PC-3 (cell line): ENCODE measurements around the gene STT3A. TPM values are rescaled to one million over a fixed set of nuclear protein-coding genes. Genes with fewer than 3 reads are reported as not detected.

Experiments used
- ATAC-seq: fragments of 200-7000 bp; cut with Tn5 transposase; 2 replicates; pipeline ENCODE4 v1.9.1; 2020; ENCODE audit warnings: mild to moderate bottlenecking, moderate library complexity
- BruUV-seq: library from RNA; stranded (reverse); fragments of 400-500 nt; replicated peaks from 2 replicates; lab custom pipeline; 2021; lab: Mats Ljungman, UMichigan
- CTCF ChIA-PET: fragments of 300-600 bp; sonication (Branson Sonifier 250); formaldehyde crosslinking; loops from one replicate; lab custom pipeline; 2022; ENCODE audit warnings: antibody characterized with exemption; lab: Charles Lee
- POLR2A ChIA-PET: fragments of 300-600 bp; sonication (Branson Sonifier 250); formaldehyde crosslinking; loops from one replicate; lab custom pipeline; 2022; ENCODE audit warnings: antibody characterized with exemption; ENCODE audit not compliant: unreplicated experiment; lab: Charles Lee
- DNase-seq: peaks from one replicate; pipeline ENCODE4 v3.0.0-alpha.2; 2015
- H2AFZ ChIP-seq: fragments of 300-600 bp; sonication (generic); 2 replicates; pipeline ENCODE4 v1.6.0; 2016; ENCODE audit warnings: antibody characterized with exemption, low read length
- H3F3A ChIP-seq: fragments of 300-600 bp; sonication (generic); one replicate; pipeline ENCODE4 v1.6.0; 2017; ENCODE audit warnings: antibody characterized with exemption, low read length, control low read depth, mild to moderate bottlenecking; ENCODE audit not compliant: unreplicated experiment
- H3K27ac ChIP-seq: fragments of 300-600 bp; sonication (generic); 2 replicates; pipeline ENCODE4 v1.5.1; 2016; ENCODE audit warnings: mild to moderate bottlenecking, low read length
- H3K27me3 ChIP-seq: fragments of 300-600 bp; sonication (generic); 2 replicates; pipeline ENCODE4 v1.6.1; 2016; ENCODE audit warnings: low read length, mixed read lengths
- H3K36me3 ChIP-seq: fragments of 300-600 bp; sonication (generic); 2 replicates; pipeline ENCODE4 v1.6.1; 2016; ENCODE audit warnings: low read depth, mixed run types, low read length, mixed read lengths
- H3K4me1 ChIP-seq: fragments of 300-600 bp; sonication (generic); 2 replicates; pipeline ENCODE4 v1.5.1; 2016; ENCODE audit warnings: low read length; ENCODE audit not compliant: insufficient read depth
- H3K4me2 ChIP-seq: fragments of 300-600 bp; sonication (generic); 2 replicates; pipeline ENCODE4 v1.6.0; 2016; ENCODE audit warnings: low read length
- H3K4me3 ChIP-seq: fragments of 300-600 bp; sonication (generic); 2 replicates; pipeline ENCODE4 v1.5.1; 2016; ENCODE audit warnings: mild to moderate bottlenecking, low read length, mixed read lengths
- H3K79me2 ChIP-seq: fragments of 300-600 bp; sonication (generic); 2 replicates; pipeline ENCODE4 v1.6.1; 2017; ENCODE audit warnings: low read length, mixed read lengths
- H3K9ac ChIP-seq: fragments of 300-600 bp; sonication (generic); 2 replicates; pipeline ENCODE4 v1.6.0; 2016; ENCODE audit warnings: mild to moderate bottlenecking, low read length
- H3K9me2 ChIP-seq: fragments of 300-600 bp; sonication (generic); replicated peaks from 2 replicates; pipeline ENCODE4 v1.6.1; 2016; ENCODE audit warnings: mixed run types, low read length, mixed read lengths
- H3K9me3 ChIP-seq: fragments of 300-600 bp; sonication (generic); 2 replicates; pipeline ENCODE4 v1.6.1; 2016; ENCODE audit warnings: low read length, mixed read lengths
- H4K20me1 ChIP-seq: fragments of 300-600 bp; sonication (generic); 2 replicates; pipeline ENCODE4 v1.6.1; 2016; ENCODE audit warnings: low read length, mixed read lengths
- EZH2 ChIP-seq: fragments of 300-600 bp; sonication (generic); IDR thresholded peaks from one replicate; pipeline ENCODE4 v1.6.1; 2017; ENCODE audit warnings: antibody characterized with exemption, mild to moderate bottlenecking, low read length; ENCODE audit not compliant: unreplicated experiment
- EZH2phosphoT487 ChIP-seq: fragments of 300-600 bp; sonication (generic); IDR thresholded peaks from 2 replicates; pipeline ENCODE4 v1.6.1; 2018; ENCODE audit warnings: mild to moderate bottlenecking, antibody characterized with exemption, low read length, borderline replicate concordance
- intact Hi-C: fragments of 100-400 bp; cut with micrococcal nuclease; formaldehyde crosslinking; loops from 2 replicates; pipeline ENCODE4 v1.9.0; 2023
- total RNA-seq: library from RNA; depleted of rRNA; stranded (reverse); fragments of >200 nt; gene quantifications from 2 replicates; pipeline ENCODE4 v1.2.3, GENCODE V29; 2014
- TF ChIP-seq, protein P1 (sequence below): fragments of 300-600 bp; sonication (generic); conservative IDR thresholded peaks from 2 replicates; pipeline ENCODE4 v1.5.1; 2017; ENCODE audit warnings: antibody characterized with exemption, low read depth, mild to moderate bottlenecking, low read length

STT3A gene
- total RNA-seq, 1 experiment from 2014 or later = 182 TPM

DNA sequence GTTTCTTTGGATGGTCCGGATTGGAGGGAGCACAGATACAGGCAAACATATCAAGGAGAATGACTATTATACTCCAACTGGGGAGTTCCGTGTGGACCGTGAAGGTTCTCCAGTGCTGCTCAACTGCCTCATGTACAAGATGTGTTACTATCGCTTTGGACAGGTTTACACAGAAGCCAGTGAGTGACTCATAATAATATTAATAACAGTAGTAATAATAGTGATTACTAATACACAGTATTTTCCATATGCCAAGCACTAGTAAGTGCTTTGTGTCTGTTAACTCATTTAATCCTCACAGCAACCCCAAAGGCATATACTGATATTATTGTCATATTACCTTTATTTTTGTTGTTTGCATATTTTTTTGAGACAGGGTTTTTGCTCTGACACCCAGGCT is 25.7 kb downstream of the STT3A start:
- CTCF ChIA-PET = no interaction called here
- Histone ChIP-seq H4K20me1 (no peaks in the 10 kb centered on the region), H3K36me3 (peaks cover 66% of the 10 kb centered on the region), H3K9me2 (no peaks in the 10 kb centered on the region), H3F3A (peaks cover 3% of the 10 kb centered on the region), H3K9me3 (no peaks in the 10 kb centered on the region), H3K4me3 (no peak overlapping the region), H3K9ac (no peak overlapping the region), H3K4me2 (no peak overlapping the region), H3K27ac (no peak overlapping the region), H3K27me3 (no peaks in the 10 kb centered on the region), H3K79me2 (no peaks in the 10 kb centered on the region), H2AFZ (no peak overlapping the region), H3K4me1 (peaks cover 13% of the 10 kb centered on the region)
- BruUV-seq = no TSS peak
- ATAC-seq = 0 out of 2 replicates have a peak, but pooled peaks have one; percentile 13
- TF ChIP-seq EZH2phosphoT487 (no peak), EZH2 (no peak)
- TF ChIP-seq, protein P1, sequence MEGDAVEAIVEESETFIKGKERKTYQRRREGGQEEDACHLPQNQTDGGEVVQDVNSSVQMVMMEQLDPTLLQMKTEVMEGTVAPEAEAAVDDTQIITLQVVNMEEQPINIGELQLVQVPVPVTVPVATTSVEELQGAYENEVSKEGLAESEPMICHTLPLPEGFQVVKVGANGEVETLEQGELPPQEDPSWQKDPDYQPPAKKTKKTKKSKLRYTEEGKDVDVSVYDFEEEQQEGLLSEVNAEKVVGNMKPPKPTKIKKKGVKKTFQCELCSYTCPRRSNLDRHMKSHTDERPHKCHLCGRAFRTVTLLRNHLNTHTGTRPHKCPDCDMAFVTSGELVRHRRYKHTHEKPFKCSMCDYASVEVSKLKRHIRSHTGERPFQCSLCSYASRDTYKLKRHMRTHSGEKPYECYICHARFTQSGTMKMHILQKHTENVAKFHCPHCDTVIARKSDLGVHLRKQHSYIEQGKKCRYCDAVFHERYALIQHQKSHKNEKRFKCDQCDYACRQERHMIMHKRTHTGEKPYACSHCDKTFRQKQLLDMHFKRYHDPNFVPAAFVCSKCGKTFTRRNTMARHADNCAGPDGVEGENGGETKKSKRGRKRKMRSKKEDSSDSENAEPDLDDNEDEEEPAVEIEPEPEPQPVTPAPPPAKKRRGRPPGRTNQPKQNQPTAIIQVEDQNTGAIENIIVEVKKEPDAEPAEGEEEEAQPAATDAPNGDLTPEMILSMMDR = no peak
- no peak for DNase-seq
- POLR2A ChIA-PET = no interaction called here
- intact Hi-C loops = no loop called here

DNA sequence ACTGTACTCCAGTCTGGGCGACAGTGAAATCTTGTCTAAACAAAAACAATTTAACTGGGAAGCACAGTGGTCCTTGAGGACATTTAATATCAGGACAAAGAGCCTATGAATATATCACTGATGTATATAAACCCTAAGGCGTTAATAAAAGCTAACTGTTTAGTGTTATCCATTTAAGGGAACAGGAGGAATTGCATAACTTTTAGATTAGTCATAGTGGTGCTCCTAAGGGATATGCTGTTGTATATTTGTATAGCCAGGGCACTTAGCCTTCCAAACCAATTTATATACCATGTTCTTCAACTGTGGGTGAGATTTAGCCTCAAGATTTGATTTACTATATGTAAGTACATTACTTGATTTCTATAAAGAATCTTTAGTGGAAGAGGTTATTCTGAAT is 29.3 kb downstream of the STT3A start:
- ATAC-seq (peak; percentile 19), DNase-seq (peak; percentile 82)
- Histone ChIP-seq H3K4me1 (peaks cover 23% of the 10 kb centered on the region), H4K20me1 (no peaks in the 10 kb centered on the region), H2AFZ (no peak overlapping the region), H3K27me3 (no peaks in the 10 kb centered on the region), H3F3A (peaks cover 3% of the 10 kb centered on the region), H3K36me3 (peaks cover 45% of the 10 kb centered on the region), H3K4me2 (no peak overlapping the region), H3K9me3 (no peaks in the 10 kb centered on the region), H3K27ac (no peak overlapping the region), H3K9ac (no peak overlapping the region), H3K9me2 (no peaks in the 10 kb centered on the region), H3K4me3 (no peak overlapping the region), H3K79me2 (peaks cover 7% of the 10 kb centered on the region)
- BruUV-seq = no TSS peak
- ChIA-PET CTCF (no interaction called here), POLR2A (no interaction called here)
- TF ChIP-seq EZH2phosphoT487 (no peak), EZH2 (no peak)
- TF ChIP-seq, protein P1 = no peak
- intact Hi-C loops = no loop called here

DNA sequence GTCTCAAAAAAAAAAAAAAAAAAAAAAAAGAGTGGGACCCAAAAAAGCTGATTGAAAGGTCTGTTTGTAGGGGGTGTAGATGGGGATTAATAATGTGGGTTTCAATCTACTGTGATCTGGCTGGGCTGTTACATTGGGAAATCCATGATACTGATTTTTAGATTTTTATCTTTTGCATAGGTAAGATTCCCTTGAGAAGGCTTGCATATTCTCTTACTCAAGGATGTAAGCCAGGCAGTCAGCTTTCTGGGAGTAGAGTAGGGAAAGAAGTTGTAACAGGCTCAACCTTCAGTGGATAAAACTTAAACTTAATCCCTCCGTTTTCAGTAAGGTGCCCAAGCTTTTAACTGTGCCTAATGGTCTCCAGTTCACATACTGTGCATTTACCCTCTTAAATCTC is 30.4 kb downstream of the STT3A start:
- intact Hi-C loops = no loop called here
- H3K27ac ChIP-seq = no peak overlapping the region
- H2AFZ ChIP-seq = no peak overlapping the region
- H3F3A ChIP-seq = peaks cover 3% of the 10 kb centered on the region
- no peak overlapping the region for H3K4me3 ChIP-seq
- H3K36me3 ChIP-seq = peaks cover 37% of the 10 kb centered on the region
- ChIA-PET CTCF (no interaction called here), POLR2A (no interaction called here)
- H3K4me2 ChIP-seq = no peak overlapping the region
- peaks cover 34% of the 10 kb centered on the region for H3K4me1 ChIP-seq
- H3K79me2 ChIP-seq = peaks cover 17% of the 10 kb centered on the region
- no peak overlapping the region for H3K9ac ChIP-seq
- no peaks in the 10 kb centered on the region for H3K9me2 ChIP-seq
- no TSS peak for BruUV-seq
- H4K20me1 ChIP-seq = no peaks in the 10 kb centered on the region
- DNase-seq (no peak), ATAC-seq (no peak)
- H3K9me3 ChIP-seq = no peaks in the 10 kb centered on the region
- TF ChIP-seq EZH2phosphoT487 (no peak), EZH2 (no peak)
- TF ChIP-seq, protein P1 = no peak
- no peaks in the 10 kb centered on the region for H3K27me3 ChIP-seq
